HG02623 (cell line): ENCODE data around the gene HEXD.

Source experiments
- ATAC-seq: cut with Tn5 transposase; IDR thresholded peaks from one replicate; pipeline ENCODE4 v1.9.1; 2021; ENCODE audit warnings: moderate library complexity; ENCODE audit not compliant: unreplicated experiment

Gene HEXD

GRCh38 chr17:82414548-82415281 lies 3.4 kb upstream of the HEXD start:
- no peak for ATAC-seq

DNA sequence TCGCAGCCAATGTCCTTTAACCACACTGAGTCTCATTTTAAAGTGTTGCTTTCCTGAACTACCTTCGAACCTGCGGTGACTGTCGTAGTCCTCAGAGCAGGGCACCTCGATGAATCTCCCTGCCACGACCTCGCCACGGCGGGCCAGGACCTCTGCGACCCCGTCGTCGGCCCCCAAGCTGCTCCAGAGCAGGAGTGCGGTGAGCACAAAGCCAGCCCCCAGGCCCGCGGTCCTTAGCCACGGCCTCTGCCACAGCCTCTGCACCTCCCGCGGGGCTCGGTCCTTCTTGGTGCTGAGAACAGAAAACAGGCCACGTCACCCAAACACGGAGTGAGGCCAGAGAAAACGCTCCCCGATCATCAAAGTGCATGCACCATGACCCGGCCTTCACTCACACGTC lies 2.8 kb upstream of the HEXD start:
- ATAC-seq, result no peak

DNA sequence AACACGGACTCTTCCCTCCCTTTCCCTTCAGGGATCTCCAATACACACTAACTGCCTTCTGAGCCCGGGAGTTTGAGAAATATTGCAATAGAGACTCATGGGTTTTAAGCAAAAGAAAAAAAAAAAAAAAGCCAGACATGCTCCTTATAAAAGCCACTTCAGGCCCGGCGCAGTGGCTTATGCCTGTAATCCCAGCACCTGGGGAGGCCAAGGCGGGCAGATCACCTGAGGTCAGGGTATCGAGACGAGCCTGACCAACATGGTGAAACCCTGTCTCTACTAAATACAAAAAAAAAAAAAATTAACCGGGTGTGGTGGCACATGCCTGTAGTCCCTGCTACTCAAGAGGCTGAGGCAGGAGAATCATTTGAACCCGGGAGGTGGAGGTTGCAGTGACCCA lies 2.4 kb upstream of the HEXD start:
- ATAC-seq, result no peak

DNA sequence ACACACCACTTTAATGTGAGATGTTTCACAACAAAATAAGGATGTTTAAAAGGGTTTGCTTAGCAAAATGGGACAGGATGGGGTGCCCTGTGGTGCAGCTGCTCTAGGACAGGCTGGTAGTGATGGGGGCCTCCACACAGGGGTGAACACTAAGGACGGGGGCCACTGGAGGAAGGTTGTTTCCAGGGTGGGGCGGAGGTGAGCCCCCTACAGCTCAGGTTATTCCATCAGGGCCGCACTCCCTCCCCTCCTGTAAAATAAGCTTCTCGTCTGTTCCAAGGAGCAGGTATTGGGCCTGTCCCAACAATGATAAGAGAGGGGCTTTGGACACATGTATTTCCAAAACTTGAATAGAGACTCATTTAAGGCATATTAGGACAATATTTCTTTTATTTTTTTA lies 1.9 kb upstream of the HEXD start:
- ATAC-seq, result no peak

DNA sequence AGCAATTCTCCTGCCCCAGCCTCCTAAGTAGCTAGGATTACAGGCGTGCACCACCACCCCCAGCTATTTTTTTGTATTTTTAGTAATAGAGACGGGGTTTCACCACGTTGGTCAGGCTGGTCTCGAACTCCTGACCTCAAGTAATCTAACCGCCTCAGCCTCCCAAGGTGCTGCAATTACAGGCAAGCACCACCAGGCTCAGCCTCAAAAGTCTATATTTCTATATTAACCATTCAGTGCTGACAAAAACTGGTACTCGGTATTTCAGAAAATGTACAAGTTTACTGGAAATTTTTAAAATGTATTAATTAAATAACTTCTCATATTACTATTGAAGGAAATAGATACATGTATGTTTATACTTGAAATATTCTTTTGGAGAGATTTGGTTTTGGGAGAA lies 1.4 kb upstream of the HEXD start:
- ATAC-seq, result no peak

GRCh38 chr17:82419540-82419939 lies 1.4 kb downstream of the HEXD start:
- no peak for ATAC-seq

- no peak for ATAC-seq
Observed at GRCh38 chr17:82424001-82424862, 6.1 kb downstream of the HEXD start.

GRCh38 chr17:82424863-82425159 lies 6.7 kb downstream of the HEXD start:
- ATAC-seq, result no peak

GRCh38 chr17:82428546-82428945 lies 10.4 kb downstream of the HEXD start:
- ATAC-seq, result no peak

DNA sequence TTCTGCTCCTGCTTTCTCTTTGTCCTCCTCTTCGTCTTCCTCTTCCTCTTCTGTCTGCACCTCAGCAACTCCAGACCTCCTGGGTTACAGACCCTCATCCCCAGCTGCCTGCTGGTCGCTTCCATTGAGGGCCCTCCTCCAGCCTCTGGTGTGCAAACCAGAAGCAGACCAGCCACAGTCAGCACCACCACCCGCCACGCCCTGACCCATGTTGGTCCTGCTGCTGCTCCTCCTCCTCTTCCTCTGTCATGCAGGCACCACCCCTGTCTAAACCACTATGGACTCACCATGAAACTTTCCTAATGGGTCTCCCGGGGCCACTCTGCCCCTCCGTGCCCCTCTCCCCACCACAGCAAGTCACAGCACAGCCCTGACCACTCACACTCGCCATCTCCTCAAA lies 11.7 kb downstream of the HEXD start:
- no peak for ATAC-seq

DNA sequence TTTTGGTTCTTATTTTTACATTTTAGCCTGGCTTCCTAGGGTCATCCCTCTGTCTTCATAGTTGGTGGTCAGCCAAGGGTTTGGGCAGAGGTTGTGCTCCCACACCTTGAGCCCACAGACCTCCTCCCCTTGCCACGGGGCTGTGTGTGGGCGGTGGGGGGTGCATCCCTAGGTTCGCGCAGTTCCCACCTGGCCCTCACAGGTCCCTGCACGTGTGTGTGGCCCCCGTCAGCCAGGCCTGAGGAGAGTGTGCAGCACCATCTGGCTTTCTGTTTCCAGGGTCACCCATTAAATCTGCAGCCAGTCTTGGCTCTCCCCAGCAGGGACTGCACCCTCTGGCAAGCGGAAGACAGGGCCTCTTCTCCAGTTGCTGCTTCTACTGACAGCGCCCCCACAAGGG lies 13.9 kb downstream of the HEXD start:
- no peak for ATAC-seq

DNA sequence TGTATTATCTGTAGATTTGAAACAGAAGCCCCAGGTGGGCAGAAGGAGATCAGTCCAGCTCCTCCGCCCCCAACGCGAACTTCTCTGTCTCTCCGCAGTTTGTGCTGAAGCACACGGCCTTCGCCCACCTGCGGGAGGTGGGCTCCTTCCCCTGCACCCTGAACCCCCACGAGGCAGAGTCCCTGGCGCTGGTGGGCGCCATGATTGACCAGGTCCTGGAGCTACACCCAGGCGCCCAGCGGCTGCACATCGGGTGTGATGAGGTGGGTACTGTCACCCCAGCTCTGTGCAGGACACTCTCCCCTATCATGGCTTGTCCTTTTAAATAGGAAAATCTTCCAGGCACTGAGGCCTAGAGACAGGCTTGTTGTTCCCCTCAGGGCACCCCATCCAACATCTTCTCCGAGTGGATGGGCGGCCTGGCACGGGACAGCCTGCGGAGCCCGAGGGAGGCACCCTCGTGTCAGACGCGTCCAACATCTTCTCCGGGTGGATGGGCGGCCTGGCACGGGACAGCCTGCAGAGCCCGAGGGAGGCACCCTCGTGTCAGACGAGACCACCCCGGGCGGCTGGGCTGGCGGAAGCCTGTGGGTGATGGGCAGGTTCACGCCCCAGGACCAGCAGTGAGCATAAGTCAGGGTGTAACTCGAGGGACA lies 15.5 kb downstream of the HEXD start:
- no peak for ATAC-seq

DNA sequence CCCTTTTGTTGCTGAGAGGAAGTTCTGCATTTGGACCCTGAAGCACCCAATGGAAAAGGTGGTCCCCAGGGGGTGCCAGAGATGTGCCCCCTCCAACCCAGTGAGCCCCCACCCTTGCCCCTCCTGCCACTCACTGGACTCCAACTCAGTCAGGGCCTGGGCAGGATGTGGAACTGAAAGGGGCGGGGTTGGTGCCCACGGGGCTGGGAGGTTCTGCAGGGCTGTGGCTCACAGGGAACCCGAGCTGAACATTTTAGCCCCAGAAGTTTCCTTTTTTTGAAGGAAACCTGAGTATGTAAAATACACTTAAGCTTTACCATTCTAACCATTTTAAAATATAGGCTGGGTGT lies 16.0 kb downstream of the HEXD start:
- ATAC-seq, result no peak

GRCh38 chr17:82435103-82435502 lies 17.0 kb downstream of the HEXD start:
- no peak for ATAC-seq

DNA sequence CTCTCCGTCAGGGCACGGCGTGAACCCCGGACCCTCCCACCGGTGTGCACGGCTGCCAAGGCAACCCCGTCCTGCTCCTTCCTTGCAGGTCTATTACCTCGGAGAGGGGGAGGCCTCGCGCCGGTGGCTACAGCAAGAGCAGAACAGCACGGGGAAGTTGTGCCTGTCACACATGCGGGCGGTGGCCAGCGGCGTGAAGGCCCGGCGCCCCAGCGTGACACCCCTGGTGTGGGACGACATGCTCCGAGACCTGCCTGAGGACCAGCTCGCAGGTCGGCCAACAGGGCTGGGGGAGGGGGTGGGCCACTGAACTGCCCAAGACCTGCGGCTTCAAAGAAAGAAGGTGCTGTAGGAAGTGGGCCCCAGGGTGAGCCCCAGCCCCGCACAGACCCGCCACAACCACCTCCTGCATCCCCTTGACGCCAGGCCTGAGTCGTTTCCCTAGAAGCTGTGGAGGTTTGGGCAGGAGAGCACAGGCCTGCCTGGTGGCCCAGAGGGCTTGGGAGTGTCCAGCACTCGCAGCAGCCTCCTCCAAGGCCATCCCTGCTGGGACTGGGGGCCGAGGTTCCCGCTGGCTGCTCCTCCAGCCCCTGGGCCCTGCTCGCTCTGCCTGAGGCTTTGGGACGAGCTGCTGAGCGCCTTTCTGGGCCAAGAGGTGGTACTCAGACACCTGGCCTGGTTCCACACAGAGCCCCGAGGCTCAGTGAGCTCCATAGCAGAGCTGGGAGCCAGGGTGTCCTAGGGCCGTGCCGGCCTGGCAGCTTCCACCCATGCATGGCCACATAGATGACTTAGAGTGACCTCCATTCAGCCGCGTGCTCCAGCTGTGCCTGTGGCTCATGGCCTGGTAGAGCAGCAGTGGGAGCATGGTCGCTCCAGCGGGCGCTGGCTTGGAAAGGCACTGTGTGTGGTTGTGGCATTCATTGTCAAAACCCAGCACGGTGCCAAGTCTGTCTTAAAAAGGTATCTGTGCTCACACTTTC lies 17.7 kb downstream of the HEXD start:
- ATAC-seq, result no peak

GRCh38 chr17:82436601-82437324 lies 18.6 kb downstream of the HEXD start:
- ATAC-seq, result no peak

DNA sequence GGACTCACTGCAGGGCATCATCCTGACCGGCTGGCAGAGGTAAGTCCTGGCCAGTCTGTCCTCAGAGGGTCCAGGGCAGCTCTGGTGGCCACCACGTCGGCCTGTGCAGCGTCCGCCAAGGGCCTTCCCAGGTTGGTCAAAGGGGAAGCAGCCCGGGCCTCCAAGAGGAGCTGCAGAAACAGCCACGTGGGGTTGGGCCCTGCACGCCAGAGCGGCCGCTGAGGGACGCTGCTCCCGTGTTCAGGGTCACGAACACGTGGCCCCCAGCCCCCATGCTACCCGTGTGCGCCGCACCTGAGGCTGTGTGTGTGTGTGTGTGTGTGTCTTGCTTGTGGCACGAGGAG lies 19.1 kb downstream of the HEXD start:
- no peak for ATAC-seq

GRCh38 chr17:82438401-82439193 lies 20.4 kb downstream of the HEXD start:
- ATAC-seq, result no peak

DNA sequence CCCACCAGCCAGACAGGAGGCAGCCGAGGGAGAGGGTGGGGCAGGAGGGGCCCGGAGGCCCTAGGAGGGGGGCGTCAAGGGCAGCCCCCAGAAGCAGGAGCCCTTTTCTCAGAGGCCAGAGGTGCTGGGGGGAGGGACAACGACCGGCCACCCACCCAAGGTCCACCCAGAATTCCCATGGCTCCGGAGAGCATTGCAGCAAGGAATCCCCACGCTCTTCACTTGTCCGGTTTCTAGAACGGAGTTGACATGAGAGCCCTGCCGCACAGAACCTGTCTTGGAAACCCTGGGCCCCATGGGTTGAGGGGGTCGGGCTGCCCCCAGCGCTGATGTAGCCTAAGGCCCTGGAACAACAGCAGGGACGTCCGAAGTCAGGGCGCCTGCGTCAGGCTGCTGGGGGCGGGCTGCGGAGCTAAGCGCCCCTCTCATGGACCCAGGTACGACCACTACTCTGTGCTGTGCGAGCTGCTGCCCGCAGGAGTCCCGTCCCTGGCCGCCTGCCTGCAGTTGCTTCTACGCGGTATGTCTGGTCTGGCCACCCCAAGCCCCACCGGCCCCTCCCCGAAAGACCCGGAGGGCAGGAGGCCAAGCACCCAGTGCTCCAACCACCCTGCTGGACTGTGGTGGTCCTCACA lies 21.2 kb downstream of the HEXD start:
- no peak for ATAC-seq
